ENCODE measurements around the gene DCPS. TPM values are rescaled to one million over a fixed set of nuclear protein-coding genes. Genes with fewer than 3 reads are reported as not detected.
A peak's percentile ranks its signal among the peaks of the same experiment; 100 is the strongest.
"Not testable (repeated sequence)": the region's sequence is repeated elsewhere in the genome, so short reads cannot be mapped to it uniquely, and the experiment has no call there.

Gene DCPS
- total RNA-seq, 1 experiment from 2014 or later, result 34.8 TPM

DNA sequence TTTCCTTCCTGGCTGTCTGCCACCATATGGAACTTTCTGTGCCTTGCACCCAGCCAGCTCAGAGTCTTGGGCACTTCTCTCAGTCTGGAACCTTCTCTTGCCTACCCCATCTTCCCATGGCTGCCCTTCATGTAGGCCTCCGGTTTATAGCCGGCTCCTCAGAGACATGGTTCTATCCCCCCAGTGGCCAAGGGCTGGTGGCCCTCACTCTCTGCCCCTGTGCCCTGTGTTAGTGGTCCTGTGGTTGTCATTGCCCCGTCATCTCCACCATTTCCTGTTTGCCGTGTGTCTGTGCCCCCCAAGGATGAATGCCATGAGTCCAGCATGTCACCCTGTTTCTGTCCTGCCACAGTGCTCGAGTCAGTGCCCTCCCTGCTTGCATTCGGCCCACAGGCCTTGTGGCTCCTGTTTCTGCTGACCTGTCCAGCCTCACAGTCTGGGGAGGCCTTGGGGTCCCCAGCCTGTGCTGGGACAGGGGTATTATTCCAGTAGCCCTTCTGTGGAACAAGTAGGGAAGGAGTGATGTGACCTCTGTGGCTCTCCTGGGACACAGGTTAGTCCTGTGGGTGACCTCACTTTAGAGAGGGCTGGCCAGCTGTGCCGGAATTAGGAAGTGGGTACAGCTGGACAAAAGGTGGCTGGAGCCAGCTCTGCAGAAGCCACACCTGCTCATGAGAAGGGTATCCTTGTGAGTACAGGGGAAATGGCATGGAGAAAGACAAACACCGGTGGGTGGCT, 82.3 kb downstream of the DCPS start:
- H3K27me3 ChIP-seq (ENCODE audit: control insufficient read depth, insufficient read depth, low read length), result no peaks in the 10 kb centered on the region
- no peaks in the 10 kb centered on the region for H3K36me3 ChIP-seq (ENCODE audit: control insufficient read depth, insufficient read depth, low read length)
- in situ Hi-C loops (cut with HindIII; ENCODE audit: low pct_unique_long_range_greater_than_20kb, low sequenced_read_pairs) (no loop called here), intact Hi-C loops (cut with micrococcal nuclease; ENCODE audit: unreplicated experiment) (no loop called here)
- BruUV-seq (replicated peaks), result no TSS peak
- peak overlapping the region; percentile 51; the same call in 1 of the 2 replicates for H3K27ac ChIP-seq (ENCODE audit: low read length)
- peaks cover 18% of the 10 kb centered on the region for H3K4me1 ChIP-seq (ENCODE audit: control insufficient read depth, insufficient read depth, low read length)
- DNase-seq (ENCODE audit: low read depth, low spot score) (no peak), ATAC-seq (0 out of 2 replicates have a peak, but pooled peaks have one; percentile 8)
- ChIA-PET CTCF (no interaction called here), POLR2A (no interaction called here)
- H3K4me3 ChIP-seq (ENCODE audit: low read depth in 2 of 2, low read length in 2 of 2), result no peak overlapping the region
- TF ChIP-seq POLR2AphosphoS5 (IDR thresholded peaks at IDR 0.05; ENCODE audit: low read depth, low read length) (no peak), SIN3A (IDR thresholded peaks at IDR 0.05; ENCODE audit: borderline replicate concordance, insufficient read depth, low read depth, low read length) (no peak), TCF7L2 (IDR thresholded peaks at IDR 0.05; ENCODE audit: low read depth, low read length) (no peak)
- TF ChIP-seq, protein P1, sequence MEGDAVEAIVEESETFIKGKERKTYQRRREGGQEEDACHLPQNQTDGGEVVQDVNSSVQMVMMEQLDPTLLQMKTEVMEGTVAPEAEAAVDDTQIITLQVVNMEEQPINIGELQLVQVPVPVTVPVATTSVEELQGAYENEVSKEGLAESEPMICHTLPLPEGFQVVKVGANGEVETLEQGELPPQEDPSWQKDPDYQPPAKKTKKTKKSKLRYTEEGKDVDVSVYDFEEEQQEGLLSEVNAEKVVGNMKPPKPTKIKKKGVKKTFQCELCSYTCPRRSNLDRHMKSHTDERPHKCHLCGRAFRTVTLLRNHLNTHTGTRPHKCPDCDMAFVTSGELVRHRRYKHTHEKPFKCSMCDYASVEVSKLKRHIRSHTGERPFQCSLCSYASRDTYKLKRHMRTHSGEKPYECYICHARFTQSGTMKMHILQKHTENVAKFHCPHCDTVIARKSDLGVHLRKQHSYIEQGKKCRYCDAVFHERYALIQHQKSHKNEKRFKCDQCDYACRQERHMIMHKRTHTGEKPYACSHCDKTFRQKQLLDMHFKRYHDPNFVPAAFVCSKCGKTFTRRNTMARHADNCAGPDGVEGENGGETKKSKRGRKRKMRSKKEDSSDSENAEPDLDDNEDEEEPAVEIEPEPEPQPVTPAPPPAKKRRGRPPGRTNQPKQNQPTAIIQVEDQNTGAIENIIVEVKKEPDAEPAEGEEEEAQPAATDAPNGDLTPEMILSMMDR (IDR thresholded peaks at IDR 0.05), result no peak
- TF ChIP-seq, protein P2, sequence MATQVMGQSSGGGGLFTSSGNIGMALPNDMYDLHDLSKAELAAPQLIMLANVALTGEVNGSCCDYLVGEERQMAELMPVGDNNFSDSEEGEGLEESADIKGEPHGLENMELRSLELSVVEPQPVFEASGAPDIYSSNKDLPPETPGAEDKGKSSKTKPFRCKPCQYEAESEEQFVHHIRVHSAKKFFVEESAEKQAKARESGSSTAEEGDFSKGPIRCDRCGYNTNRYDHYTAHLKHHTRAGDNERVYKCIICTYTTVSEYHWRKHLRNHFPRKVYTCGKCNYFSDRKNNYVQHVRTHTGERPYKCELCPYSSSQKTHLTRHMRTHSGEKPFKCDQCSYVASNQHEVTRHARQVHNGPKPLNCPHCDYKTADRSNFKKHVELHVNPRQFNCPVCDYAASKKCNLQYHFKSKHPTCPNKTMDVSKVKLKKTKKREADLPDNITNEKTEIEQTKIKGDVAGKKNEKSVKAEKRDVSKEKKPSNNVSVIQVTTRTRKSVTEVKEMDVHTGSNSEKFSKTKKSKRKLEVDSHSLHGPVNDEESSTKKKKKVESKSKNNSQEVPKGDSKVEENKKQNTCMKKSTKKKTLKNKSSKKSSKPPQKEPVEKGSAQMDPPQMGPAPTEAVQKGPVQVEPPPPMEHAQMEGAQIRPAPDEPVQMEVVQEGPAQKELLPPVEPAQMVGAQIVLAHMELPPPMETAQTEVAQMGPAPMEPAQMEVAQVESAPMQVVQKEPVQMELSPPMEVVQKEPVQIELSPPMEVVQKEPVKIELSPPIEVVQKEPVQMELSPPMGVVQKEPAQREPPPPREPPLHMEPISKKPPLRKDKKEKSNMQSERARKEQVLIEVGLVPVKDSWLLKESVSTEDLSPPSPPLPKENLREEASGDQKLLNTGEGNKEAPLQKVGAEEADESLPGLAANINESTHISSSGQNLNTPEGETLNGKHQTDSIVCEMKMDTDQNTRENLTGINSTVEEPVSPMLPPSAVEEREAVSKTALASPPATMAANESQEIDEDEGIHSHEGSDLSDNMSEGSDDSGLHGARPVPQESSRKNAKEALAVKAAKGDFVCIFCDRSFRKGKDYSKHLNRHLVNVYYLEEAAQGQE (IDR thresholded peaks at IDR 0.05; ENCODE audit: insufficient read depth in 1 of 2, low read depth in 2 of 2, low read length in 1 of 2), result no peak
- no peaks in the 10 kb centered on the region for H3K9me3 ChIP-seq (ENCODE audit: control insufficient read depth, insufficient read depth, low read depth, low read length)

DNA sequence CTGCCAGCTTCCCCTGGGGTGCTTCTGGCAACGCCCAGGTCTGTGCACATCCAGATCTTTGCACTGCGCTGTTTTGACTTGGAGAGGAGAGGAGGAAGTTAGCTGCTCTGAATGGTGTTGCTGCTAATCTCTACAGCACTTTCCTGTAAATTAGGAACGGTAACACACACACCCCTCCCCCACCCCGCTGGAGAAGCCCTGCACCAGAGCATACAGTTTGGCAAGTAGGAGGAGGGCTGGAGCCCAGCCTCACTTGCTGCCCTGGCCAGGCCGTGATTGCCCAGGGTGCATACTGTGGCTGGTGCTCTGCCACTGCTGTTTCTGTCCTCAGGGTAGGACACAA, 82.8 kb downstream of the DCPS start:
- H3K27me3 ChIP-seq (ENCODE audit: control insufficient read depth, insufficient read depth, low read length); CTCF ChIA-PET; in situ Hi-C loops (cut with HindIII; ENCODE audit: low pct_unique_long_range_greater_than_20kb, low sequenced_read_pairs); BruUV-seq (replicated peaks); POLR2A ChIA-PET; H3K9me3 ChIP-seq (ENCODE audit: control insufficient read depth, insufficient read depth, low read depth, low read length); intact Hi-C loops (cut with micrococcal nuclease; ENCODE audit: unreplicated experiment); DNase-seq (ENCODE audit: low read depth, low spot score); H3K4me3 ChIP-seq (ENCODE audit: low read depth in 2 of 2, low read length in 2 of 2); H3K36me3 ChIP-seq (ENCODE audit: control insufficient read depth, insufficient read depth, low read length); H3K27ac ChIP-seq (ENCODE audit: low read length): not testable (repeated sequence)
- ATAC-seq, result peak; percentile 25; the same call in 1 of the 2 replicates
- peaks cover 18% of the 10 kb centered on the region for H3K4me1 ChIP-seq (ENCODE audit: control insufficient read depth, insufficient read depth, low read length)

DNA sequence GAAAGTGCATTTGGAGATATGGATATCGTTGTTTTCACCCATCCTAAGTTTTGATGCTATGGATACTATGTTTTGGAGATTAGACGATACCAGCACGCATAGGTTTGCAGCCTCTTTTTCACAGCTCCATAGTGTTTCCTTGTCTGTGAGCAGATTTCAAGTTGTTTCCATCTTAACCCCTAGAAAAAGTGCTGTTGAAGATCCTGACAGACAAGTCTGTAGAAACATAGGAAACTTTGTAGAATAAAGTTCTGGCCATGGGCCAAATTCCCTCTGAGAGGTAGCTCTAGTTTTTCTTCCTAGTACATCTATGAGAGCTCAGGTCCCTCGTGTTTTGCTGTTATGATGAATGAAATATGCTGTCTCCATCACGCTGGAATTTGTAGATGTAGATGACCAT, 84.0 kb downstream of the DCPS start:
- ATAC-seq (no peak), DNase-seq (ENCODE audit: low read depth, low spot score) (no peak)
- Histone ChIP-seq H3K27me3 (ENCODE audit: control insufficient read depth, insufficient read depth, low read length) (no peaks in the 10 kb centered on the region), H3K36me3 (ENCODE audit: control insufficient read depth, insufficient read depth, low read length) (no peaks in the 10 kb centered on the region), H3K4me3 (ENCODE audit: low read depth in 2 of 2, low read length in 2 of 2) (no peak overlapping the region), H3K4me1 (ENCODE audit: control insufficient read depth, insufficient read depth, low read length) (peaks cover 18% of the 10 kb centered on the region), H3K27ac (ENCODE audit: low read length) (no peak overlapping the region), H3K9me3 (ENCODE audit: control insufficient read depth, insufficient read depth, low read depth, low read length) (no peaks in the 10 kb centered on the region)
- intact Hi-C loops (cut with micrococcal nuclease; ENCODE audit: unreplicated experiment), result no loop called here
- BruUV-seq (replicated peaks), result no TSS peak
- TF ChIP-seq, protein P2 (IDR thresholded peaks at IDR 0.05; ENCODE audit: insufficient read depth in 1 of 2, low read depth in 2 of 2, low read length in 1 of 2), result no peak
- TF ChIP-seq, protein P1 (IDR thresholded peaks at IDR 0.05), result no peak
- TF ChIP-seq TCF7L2 (IDR thresholded peaks at IDR 0.05; ENCODE audit: low read depth, low read length) (no peak), POLR2AphosphoS5 (IDR thresholded peaks at IDR 0.05; ENCODE audit: low read depth, low read length) (no peak), SIN3A (IDR thresholded peaks at IDR 0.05; ENCODE audit: borderline replicate concordance, insufficient read depth, low read depth, low read length) (no peak)
- in situ Hi-C loops (cut with HindIII; ENCODE audit: low pct_unique_long_range_greater_than_20kb, low sequenced_read_pairs), result no loop called here
- ChIA-PET CTCF (no interaction called here), POLR2A (no interaction called here)
